ENCODE data around the gene AKT2.
A peak's percentile ranks its signal among the peaks of the same experiment; 100 is the strongest.

The AKT2 gene

GRCh38 chr19:40272261-40272660, 12.9 kb downstream of the AKT2 start:
- Mint-ChIP-seq H3K4me3 (no peak overlapping the region), H3K27ac (no peak overlapping the region), H3K4me1 (ENCODE audit: low read depth) (peaks cover 33% of the 10 kb centered on the region), H3K27me3 (ENCODE audit: low read depth) (no peaks in the 10 kb centered on the region), H3K9me3 (no peaks in the 10 kb centered on the region), H3K36me3 (ENCODE audit: low read depth) (peaks cover 5% of the 10 kb centered on the region)

DNA sequence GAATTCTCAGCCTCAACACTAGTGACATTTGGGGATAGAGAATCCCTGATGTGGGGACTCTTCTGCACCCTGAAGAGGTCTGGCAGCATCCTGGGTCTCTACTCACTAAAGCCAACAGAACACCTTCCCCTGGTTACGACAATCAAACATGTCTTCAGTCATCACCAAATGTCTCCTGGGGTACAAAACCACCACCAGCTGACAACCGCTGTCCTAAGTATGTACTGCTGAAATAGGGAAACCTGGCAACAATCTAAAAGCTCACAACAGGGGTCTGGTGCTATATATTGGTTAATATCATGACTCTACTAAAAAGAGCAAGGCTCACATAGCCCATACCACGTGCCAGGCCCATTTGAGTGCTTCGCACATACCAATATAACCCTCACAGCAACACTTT, 13.4 kb downstream of the AKT2 start:
- no peak overlapping the region for H3K27ac Mint-ChIP-seq

DNA sequence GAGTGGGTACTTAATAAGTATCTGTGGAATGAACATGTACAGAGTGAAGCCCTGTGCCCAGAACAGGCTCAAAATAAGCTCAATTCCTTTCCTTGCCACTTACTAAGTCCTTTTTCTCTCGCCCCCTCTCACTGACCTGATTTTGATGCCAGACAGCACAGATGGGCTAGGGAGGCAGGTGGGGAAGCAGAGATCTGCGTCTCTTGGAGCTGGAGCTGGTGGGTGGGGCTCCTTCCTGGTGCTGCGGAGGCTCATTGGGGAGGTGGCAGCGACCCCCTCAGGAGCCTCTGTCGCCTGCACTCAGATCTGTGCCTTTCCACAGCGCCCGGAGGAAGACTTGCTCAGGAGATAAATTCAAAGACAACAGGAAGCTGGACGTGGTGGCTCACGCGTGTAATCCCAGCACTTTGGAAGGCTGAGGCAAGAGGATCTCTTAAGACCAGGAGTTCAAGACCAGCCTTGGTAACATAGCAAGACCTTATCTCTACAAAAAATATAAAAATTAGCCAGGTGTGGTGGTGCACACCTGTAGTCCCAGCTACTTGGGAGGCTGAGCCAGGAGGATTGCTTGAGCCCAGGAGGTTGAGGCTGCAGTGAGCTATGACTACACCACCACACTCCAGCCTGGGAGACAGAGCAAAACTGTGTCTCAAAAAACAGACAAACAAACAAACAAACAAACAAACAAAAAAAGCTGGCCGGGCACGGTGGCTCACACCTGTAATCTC, 14.6 kb downstream of the AKT2 start:
- peaks cover 31% of the 10 kb centered on the region for H3K4me1 Mint-ChIP-seq (ENCODE audit: low read depth)
- H3K27ac Mint-ChIP-seq: no peak overlapping the region
- H3K36me3 Mint-ChIP-seq (ENCODE audit: low read depth): peaks cover 5% of the 10 kb centered on the region
- no peak overlapping the region for H3K4me3 Mint-ChIP-seq
- H3K27me3 Mint-ChIP-seq (ENCODE audit: low read depth): no peaks in the 10 kb centered on the region
- no peaks in the 10 kb centered on the region for H3K9me3 Mint-ChIP-seq

More for the DNA sequence above, 13.4 kb downstream of the AKT2 start:
- peaks cover 33% of the 10 kb centered on the region for H3K4me1 Mint-ChIP-seq (ENCODE audit: low read depth)
- no peaks in the 10 kb centered on the region for H3K9me3 Mint-ChIP-seq
- no peak overlapping the region for H3K4me3 Mint-ChIP-seq
- H3K36me3 Mint-ChIP-seq (ENCODE audit: low read depth): peaks cover 5% of the 10 kb centered on the region
- no peaks in the 10 kb centered on the region for H3K27me3 Mint-ChIP-seq (ENCODE audit: low read depth)

- Mint-ChIP-seq H3K9me3 (no peaks in the 10 kb centered on the region), H3K27ac (no peak overlapping the region), H3K36me3 (ENCODE audit: low read depth) (peaks cover 11% of the 10 kb centered on the region), H3K4me3 (no peak overlapping the region), H3K4me1 (ENCODE audit: low read depth) (peaks cover 22% of the 10 kb centered on the region), H3K27me3 (ENCODE audit: low read depth) (no peaks in the 10 kb centered on the region)
Observed at GRCh38 chr19:40269216-40269940, 15.8 kb downstream of the AKT2 start.

- H3K4me1 Mint-ChIP-seq (ENCODE audit: low read depth): peaks cover 13% of the 10 kb centered on the region
Observed at GRCh38 chr19:40267601-40267997, 17.5 kb downstream of the AKT2 start.

GRCh38 chr19:40266912-40267600, 18.1 kb downstream of the AKT2 start:
- Mint-ChIP-seq H3K9me3 (no peaks in the 10 kb centered on the region), H3K27ac (peak overlapping the region; percentile 41), H3K4me1 (ENCODE audit: low read depth) (peaks cover 8% of the 10 kb centered on the region), H3K36me3 (ENCODE audit: low read depth) (peaks cover 18% of the 10 kb centered on the region), H3K4me3 (no peak overlapping the region), H3K27me3 (ENCODE audit: low read depth) (no peaks in the 10 kb centered on the region)

More at GRCh38 chr19:40267601-40267997, 17.5 kb downstream of the AKT2 start:
- H3K27me3 Mint-ChIP-seq (ENCODE audit: low read depth): no peaks in the 10 kb centered on the region
- no peaks in the 10 kb centered on the region for H3K9me3 Mint-ChIP-seq
- no peak overlapping the region for H3K4me3 Mint-ChIP-seq
- no peak overlapping the region for H3K27ac Mint-ChIP-seq
- H3K36me3 Mint-ChIP-seq (ENCODE audit: low read depth): peaks cover 18% of the 10 kb centered on the region

- Mint-ChIP-seq H3K4me1 (ENCODE audit: low read depth) (peaks cover 7% of the 10 kb centered on the region), H3K27me3 (ENCODE audit: low read depth) (no peaks in the 10 kb centered on the region), H3K9me3 (no peaks in the 10 kb centered on the region), H3K27ac (no peak overlapping the region), H3K4me3 (no peak overlapping the region), H3K36me3 (ENCODE audit: low read depth) (peaks cover 19% of the 10 kb centered on the region)
Observed at GRCh38 chr19:40266119-40266518, 19.0 kb downstream of the AKT2 start.

- no peaks in the 10 kb centered on the region for H3K9me3 Mint-ChIP-seq
- H3K36me3 Mint-ChIP-seq (ENCODE audit: low read depth): peaks cover 19% of the 10 kb centered on the region
- H3K4me1 Mint-ChIP-seq (ENCODE audit: low read depth): peaks cover 7% of the 10 kb centered on the region
- H3K4me3 Mint-ChIP-seq: no peak overlapping the region
- H3K27me3 Mint-ChIP-seq (ENCODE audit: low read depth): no peaks in the 10 kb centered on the region
- no peak overlapping the region for H3K27ac Mint-ChIP-seq
Observed at GRCh38 chr19:40265763-40266099, 19.4 kb downstream of the AKT2 start.

GRCh38 chr19:40265055-40265762, 19.9 kb downstream of the AKT2 start:
- H3K27me3 Mint-ChIP-seq (ENCODE audit: low read depth): no peaks in the 10 kb centered on the region
- no peaks in the 10 kb centered on the region for H3K9me3 Mint-ChIP-seq
- no peak overlapping the region for H3K27ac Mint-ChIP-seq
- H3K36me3 Mint-ChIP-seq (ENCODE audit: low read depth): peaks cover 19% of the 10 kb centered on the region
- peaks cover 7% of the 10 kb centered on the region for H3K4me1 Mint-ChIP-seq (ENCODE audit: low read depth)
- no peak overlapping the region for H3K4me3 Mint-ChIP-seq

- Mint-ChIP-seq H3K4me3 (no peak overlapping the region), H3K9me3 (no peaks in the 10 kb centered on the region), H3K4me1 (ENCODE audit: low read depth) (peaks cover 5% of the 10 kb centered on the region), H3K36me3 (ENCODE audit: low read depth) (peaks cover 19% of the 10 kb centered on the region), H3K27me3 (ENCODE audit: low read depth) (no peaks in the 10 kb centered on the region), H3K27ac (no peak overlapping the region)
Observed at GRCh38 chr19:40264314-40265054, 20.7 kb downstream of the AKT2 start.

GRCh38 chr19:40263440-40264313, 21.5 kb downstream of the AKT2 start:
- H3K4me3 Mint-ChIP-seq: no peak overlapping the region
- H3K9me3 Mint-ChIP-seq: no peaks in the 10 kb centered on the region
- peaks cover 19% of the 10 kb centered on the region for H3K36me3 Mint-ChIP-seq (ENCODE audit: low read depth)
- H3K27ac Mint-ChIP-seq: no peak overlapping the region
- no peaks in the 10 kb centered on the region for H3K27me3 Mint-ChIP-seq (ENCODE audit: low read depth)
- H3K4me1 Mint-ChIP-seq (ENCODE audit: low read depth): peaks cover 3% of the 10 kb centered on the region

DNA sequence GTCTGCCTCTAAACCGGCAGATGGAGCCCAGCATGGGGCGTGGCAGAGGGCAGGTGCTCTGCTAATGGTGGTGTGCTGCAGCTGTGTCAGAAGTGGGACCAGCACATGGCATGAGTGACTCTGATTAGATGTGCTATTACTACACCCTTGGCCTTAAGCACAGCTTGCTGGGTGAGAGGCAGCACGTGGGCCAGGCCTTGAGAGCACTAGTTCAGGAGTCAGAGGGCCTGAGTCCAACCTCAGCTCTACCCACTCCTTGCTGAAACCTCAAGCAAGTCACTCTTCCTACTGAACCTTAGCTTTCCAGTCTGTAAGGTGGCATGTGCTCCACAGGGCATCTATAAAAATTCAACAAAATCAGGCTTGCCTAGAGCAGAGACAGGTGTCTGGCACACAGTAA, 22.7 kb downstream of the AKT2 start:
- Mint-ChIP-seq H3K27ac (no peak overlapping the region), H3K9me3 (no peaks in the 10 kb centered on the region), H3K27me3 (ENCODE audit: low read depth) (no peaks in the 10 kb centered on the region), H3K4me1 (ENCODE audit: low read depth) (no peaks in the 10 kb centered on the region), H3K36me3 (ENCODE audit: low read depth) (peaks cover 17% of the 10 kb centered on the region), H3K4me3 (no peak overlapping the region)

GRCh38 chr19:40261631-40262030, 23.5 kb downstream of the AKT2 start:
- Mint-ChIP-seq H3K4me3 (no peak overlapping the region), H3K27ac (no peak overlapping the region), H3K4me1 (ENCODE audit: low read depth) (no peaks in the 10 kb centered on the region), H3K9me3 (no peaks in the 10 kb centered on the region), H3K27me3 (ENCODE audit: low read depth) (no peaks in the 10 kb centered on the region), H3K36me3 (ENCODE audit: low read depth) (peaks cover 15% of the 10 kb centered on the region)

All from T-helper 1 cell treated with Interleukin-12 subunit alpha and Interleukin-12 subunit beta and Interleukin-4 antibody, amounts not matched to agents 30 μg/mL and 1 μg/mL, for 36 hours (primary cell).